Ovary (tissue), 9 donors: Measurements from ENCODE around the gene UQCRC1. TPM values are rescaled to one million over a fixed set of nuclear protein-coding genes. Genes with fewer than 3 reads are reported as not detected.

Source experiments
- DNase-seq, 5 donors: peaks; one replicate each; pipeline ENCODE4 v3.0.0-alpha.2; 2019 to 2020
- H3K27ac ChIP-seq, 2 donors: fragments of 200-600 bp; one replicate each; pipeline versions ENCODE4 v1.5.1 to v1.8.0; 2019 to 2022
- H3K27me3 ChIP-seq: fragments of 200-600 bp; one replicate; pipeline ENCODE4 v1.8.0; 2022
- H3K36me3 ChIP-seq: fragments of 200-600 bp; sonication (generic); one replicate; pipeline ENCODE4 v1.5.1; 2019
- H3K4me1 ChIP-seq: one replicate; pipeline ENCODE4 v1.8.1; 2013; ENCODE audit warnings: mild to moderate bottlenecking, moderate library complexity; ENCODE audit not compliant: insufficient read depth
- H3K4me3 ChIP-seq: fragments of 200-600 bp; sonication (generic); one replicate; pipeline ENCODE4 v1.5.1; 2017
- H3K9me3 ChIP-seq, 2 donors: fragments of 200-600 bp in 1 of 2; sonication (generic) in 1 of 2; one replicate each; pipeline versions ENCODE4 v1.5.1 to v1.8.1; 2013 to 2019; ENCODE audit warnings: mild to moderate bottlenecking in 1 of 2, moderate library complexity in 1 of 2
- EP300 ChIP-seq: sonication (generic); formaldehyde crosslinking; IDR thresholded peaks from one replicate; pipeline ENCODE4 v1.6.1; 2017; ENCODE audit warnings: antibody characterized with exemption
- POLR2A ChIP-seq: fragments of 450-650 bp; IDR thresholded peaks from one replicate; pipeline ENCODE4 v1.6.1; 2017; ENCODE audit warnings: antibody characterized with exemption, mild to moderate bottlenecking, moderate library complexity
- WGBS, 3 donors: extraction: QIAGEN DNeasy Blood & Tissue Kit in 1 of 3; methylation state at CpG; one replicate each; pipeline versions ENCODE4 v1.1.5 to v1.1.7; 2013 to 2017; 5-methylcytosine and 5-hydroxymethylcytosine counted together
- intact Hi-C, 4 donors: fragments of 100-400 bp; cut with DNase I; formaldehyde crosslinking; loops; one replicate each; pipeline versions ENCODE4 v1.11.0 to v1.15.1; 2022 to 2023
- polyA plus RNA-seq, 2 donors: library from polyadenylated mRNA; stranded (reverse); fragments of 200-250 nt in 1 of 2; fragments of 350-450 nt in 1 of 2; fragmentation: Illumina TruSeq in 1 of 2; extraction: RNeasy Lipid Tissue Mini Kit (QIAGEN cat#74804) in 1 of 2; gene quantifications; one replicate each; pipeline ENCODE4 v1.2.3, GENCODE V29; 2013 to 2014
- total RNA-seq, 7 donors: library from RNA; depleted of rRNA in 2 of 7; stranded (reverse); fragments of >200 nt in 2 of 7; fragmentation: NEBNext Ultra II Directional in 3 of 7; extraction: Animal tissue kit (Norgen Biotek cat#: 25700) in 3 of 7; gene quantifications; one replicate each; pipeline versions ENCODE4 v1.1.0 to v1.2.4, GENCODE V29; 2016 to 2023
- TF ChIP-seq, protein P1 (sequence below), 3 donors: fragments of 450-650 bp in 2 of 3; fragments of 200-600 bp in 1 of 3; IDR thresholded peaks; one replicate each; pipeline versions ENCODE4 v1.5.1 to v1.8.0; 2016 to 2022; ENCODE audit warnings: antibody characterized with exemption in 3 of 3, mild to moderate bottlenecking in 1 of 3
- donor health status: DM: no; HTN: no; CAD: no; lungs with moderate emphysema.
- donor health status: DM: no; HTN: no; CAD: no.
- donor health status: Bipolar disorder and iron deficiency.
- donor health status: DM: yes; HTN: yes; CAD: no.
- donor health status: DM: no; HTN: no; CAD: no.
- donor health status: DM: yes; HTN: yes; CAD: no.

UQCRC1 gene
- total and polyA plus RNA-seq, 9 donors = 102 to 153 (median 118) TPM

DNA sequence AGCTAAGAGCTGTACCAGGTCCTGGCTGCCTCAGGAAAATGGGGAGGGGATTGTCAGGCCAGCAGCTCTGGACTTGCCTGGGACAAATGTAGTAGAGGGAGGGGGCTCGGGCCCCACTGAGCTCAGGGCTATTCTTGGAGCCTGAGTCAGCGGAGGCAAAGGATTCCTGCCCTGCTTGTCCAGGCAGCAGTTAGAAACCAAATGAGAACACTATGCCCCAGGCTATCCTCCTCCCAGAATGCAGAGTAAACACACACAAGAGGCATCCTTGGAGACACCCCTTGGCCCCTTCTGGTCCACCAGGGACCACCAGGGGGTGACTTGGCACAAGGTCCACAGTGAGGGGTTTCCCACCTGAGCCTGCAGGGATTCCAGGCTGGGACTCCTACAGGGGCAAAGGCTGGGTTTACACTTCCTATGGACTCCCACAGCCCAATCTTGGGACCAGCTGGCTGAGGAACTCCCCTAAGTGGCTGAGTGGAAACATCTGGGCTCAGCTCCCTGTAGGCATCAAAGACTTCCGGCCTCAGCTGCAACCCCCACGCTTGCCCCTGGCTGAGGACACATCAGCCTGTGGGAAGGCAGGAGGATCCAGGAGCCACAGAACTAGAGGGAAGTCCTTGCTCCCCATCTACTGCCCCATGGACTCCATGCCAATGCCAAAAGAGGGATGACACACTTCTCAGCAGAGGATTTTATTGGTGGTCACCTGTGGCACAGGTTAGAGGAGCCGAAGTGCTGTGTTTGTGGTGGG, 10.9 kb downstream of the UQCRC1 start:
- Histone ChIP-seq H3K36me3 (no peaks in the 10 kb centered on the region), H3K4me3 (no peak overlapping the region)
- 5 to 7% (median 7%) methylated on average over 5 of the region's 5 CpGs for WGBS, 3 donors

DNA sequence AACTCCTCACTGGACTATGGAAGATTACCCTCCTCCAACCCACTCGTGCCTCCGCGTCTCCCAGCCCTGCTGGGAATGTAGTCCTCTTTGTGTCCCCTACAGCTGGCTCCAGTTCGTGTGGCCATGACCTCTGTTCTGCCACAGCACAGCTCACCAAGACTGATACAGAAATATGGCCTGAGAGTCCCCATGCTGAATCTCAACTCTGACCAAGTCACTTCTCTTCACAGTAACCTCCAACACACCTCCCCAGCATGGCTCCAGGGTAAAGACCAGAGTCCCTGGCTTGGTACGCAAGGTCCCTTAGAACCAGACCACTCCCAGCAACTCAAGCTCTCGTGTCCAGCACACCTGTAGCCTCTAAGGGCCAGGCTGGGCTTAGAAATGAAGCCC, 12.0 kb downstream of the UQCRC1 start:
- Histone ChIP-seq H3K27ac (peak overlapping the region; percentile 73 to 74), H3K27me3 (no peaks in the 10 kb centered on the region), H3K4me3 (no peak overlapping the region), H3K4me1 (peaks cover 30% of the 10 kb centered on the region), H3K36me3 (no peaks in the 10 kb centered on the region), H3K9me3 (no peaks in the 10 kb centered on the region)
- TF ChIP-seq POLR2A (no peak), EP300 (no peak)
- TF ChIP-seq, protein P1, sequence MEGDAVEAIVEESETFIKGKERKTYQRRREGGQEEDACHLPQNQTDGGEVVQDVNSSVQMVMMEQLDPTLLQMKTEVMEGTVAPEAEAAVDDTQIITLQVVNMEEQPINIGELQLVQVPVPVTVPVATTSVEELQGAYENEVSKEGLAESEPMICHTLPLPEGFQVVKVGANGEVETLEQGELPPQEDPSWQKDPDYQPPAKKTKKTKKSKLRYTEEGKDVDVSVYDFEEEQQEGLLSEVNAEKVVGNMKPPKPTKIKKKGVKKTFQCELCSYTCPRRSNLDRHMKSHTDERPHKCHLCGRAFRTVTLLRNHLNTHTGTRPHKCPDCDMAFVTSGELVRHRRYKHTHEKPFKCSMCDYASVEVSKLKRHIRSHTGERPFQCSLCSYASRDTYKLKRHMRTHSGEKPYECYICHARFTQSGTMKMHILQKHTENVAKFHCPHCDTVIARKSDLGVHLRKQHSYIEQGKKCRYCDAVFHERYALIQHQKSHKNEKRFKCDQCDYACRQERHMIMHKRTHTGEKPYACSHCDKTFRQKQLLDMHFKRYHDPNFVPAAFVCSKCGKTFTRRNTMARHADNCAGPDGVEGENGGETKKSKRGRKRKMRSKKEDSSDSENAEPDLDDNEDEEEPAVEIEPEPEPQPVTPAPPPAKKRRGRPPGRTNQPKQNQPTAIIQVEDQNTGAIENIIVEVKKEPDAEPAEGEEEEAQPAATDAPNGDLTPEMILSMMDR (IDR thresholded peaks at IDR 0.05) = no peak
- intact Hi-C loops = no loop called here
- DNase-seq = no peak
- WGBS, 3 donors = 82 to 86% (median 85%) methylated on average over 6 of the region's 6 CpGs

More for the DNA sequence above, 10.9 kb downstream of the UQCRC1 start:
- peak; percentile 81 to 92 (median 89) for DNase-seq
- peaks cover 30% of the 10 kb centered on the region for H3K4me1 ChIP-seq
- H3K27ac ChIP-seq = peak overlapping the region; percentile 73 to 74
- no peaks in the 10 kb centered on the region for H3K9me3 ChIP-seq
- intact Hi-C loops = no loop called here
- TF ChIP-seq, protein P1 (IDR thresholded peaks at IDR 0.05) = peak in 1 of 3 donors; percentile 24
- TF ChIP-seq POLR2A = no peak
- H3K27me3 ChIP-seq = no peaks in the 10 kb centered on the region

DNA sequence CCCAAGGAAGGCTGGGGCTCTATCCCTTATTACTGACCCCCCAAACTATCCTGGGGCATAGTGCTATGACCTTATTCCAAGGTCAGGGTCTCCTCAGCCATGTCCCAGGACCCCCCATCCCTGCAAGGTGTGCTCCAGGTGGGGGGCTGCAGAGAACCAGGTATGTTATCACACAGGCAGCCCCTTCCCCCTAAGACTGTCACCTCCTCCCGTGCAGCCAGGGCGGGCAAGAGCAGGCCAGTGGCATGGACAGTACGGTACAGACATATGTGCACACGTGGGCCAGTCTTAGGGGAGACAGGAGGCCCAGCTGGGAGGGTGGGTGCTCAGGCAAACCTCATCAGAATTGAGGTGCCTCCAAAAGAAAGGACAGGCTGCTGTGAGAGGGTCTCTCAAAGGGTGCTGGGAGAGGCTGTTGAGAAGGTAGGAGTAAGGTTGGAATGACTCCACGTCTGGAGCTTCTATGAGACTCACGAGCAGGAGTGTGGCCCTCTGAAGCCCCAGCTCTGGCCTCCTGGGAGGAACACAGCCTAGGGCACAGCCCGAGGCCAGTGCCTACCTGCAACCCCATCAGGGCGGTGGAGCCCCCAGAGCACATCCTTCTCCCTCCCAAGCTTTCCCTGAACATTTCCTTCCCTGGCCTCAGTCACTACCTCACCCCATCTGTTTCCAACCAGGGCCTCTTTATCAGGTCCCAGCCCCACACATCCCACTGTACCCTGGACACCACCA, 12.6 kb downstream of the UQCRC1 start:
- 83 to 84% (median 84%) methylated on average over 8 of the region's 8 CpGs for WGBS, 3 donors
- DNase-seq = no peak
- H3K27me3 ChIP-seq = no peaks in the 10 kb centered on the region
- TF ChIP-seq EP300 (no peak), POLR2A (no peak)
- TF ChIP-seq, protein P1 (IDR thresholded peaks at IDR 0.05) = no peak
- H3K4me1 ChIP-seq = peaks cover 30% of the 10 kb centered on the region
- H3K36me3 ChIP-seq = no peaks in the 10 kb centered on the region
- no peaks in the 10 kb centered on the region for H3K9me3 ChIP-seq
- intact Hi-C loops = no loop called here
- peak overlapping the region in 1 of 2 donors; percentile 13 for H3K27ac ChIP-seq
- no peak overlapping the region for H3K4me3 ChIP-seq

- no peaks in the 10 kb centered on the region for H3K36me3 ChIP-seq
- H3K4me3 ChIP-seq = no peak overlapping the region
- no peak for DNase-seq
- no peaks in the 10 kb centered on the region for H3K9me3 ChIP-seq
- H3K27me3 ChIP-seq = no peaks in the 10 kb centered on the region
- peaks cover 30% of the 10 kb centered on the region for H3K4me1 ChIP-seq
- intact Hi-C loops = no loop called here
- TF ChIP-seq POLR2A = no peak
- no peak for TF ChIP-seq EP300
- TF ChIP-seq, protein P1 (IDR thresholded peaks at IDR 0.05) = no peak
- 86 to 90% (median 89%) methylated on average over 5 of the region's 5 CpGs for WGBS, 3 donors
- H3K27ac ChIP-seq = peak overlapping the region in 1 of 2 donors; percentile 13
Observed at GRCh38 chr3:48596157-48596556, 13.3 kb downstream of the UQCRC1 start.
